SU-DHL-6 (cell line): ENCODE data around the gene KRT71.
"Not testable (repeated sequence)": the region's sequence is repeated elsewhere in the genome, so short reads cannot be mapped to it uniquely, and the experiment has no call there.

Source experiments
- H2AFZ ChIP-seq: fragments of 200-600 bp; sonication (generic); 2 replicates; pipeline ENCODE4 v1.6.1; 2014; ENCODE audit warnings: low read depth, mild to moderate bottlenecking, moderate library complexity, mixed read lengths, antibody characterized with exemption, low read length; ENCODE audit not compliant: severe bottlenecking
- H3F3A ChIP-seq: fragments of 200-600 bp; shearing (Covaris generic); 2 replicates; pipeline ENCODE4 v1.6.0; 2016; ENCODE audit warnings: antibody characterized with exemption, mild to moderate bottlenecking; ENCODE audit not compliant: insufficient read depth
- H3K27ac ChIP-seq: fragments of 200-600 bp; sonication (generic); 2 replicates; pipeline ENCODE4 v1.5.1; 2016; ENCODE audit warnings: low read depth, mild to moderate bottlenecking, low read length, moderate library complexity, mixed read lengths
- H3K27me3 ChIP-seq: fragments of 200-600 bp; sonication (generic), shearing (Covaris generic); 2 replicates; pipeline ENCODE4 v1.6.0; 2014; ENCODE audit warnings: mild to moderate bottlenecking, low read length
- H3K36me3 ChIP-seq: fragments of 200-600 bp; sonication (generic); 2 replicates; pipeline ENCODE4 v1.6.1; 2014; ENCODE audit warnings: mild to moderate bottlenecking, low read length, mixed read lengths
- H3K4me2 ChIP-seq: fragments of 300-600, 200-600 bp; shearing (Covaris generic), sonication (generic); 2 replicates; pipeline ENCODE4 v1.6.0; 2014; ENCODE audit warnings: low read length, low read depth, mild to moderate bottlenecking; ENCODE audit not compliant: poor library complexity, severe bottlenecking
- H3K4me3 ChIP-seq: fragments of 200-600 bp; sonication (generic); 2 replicates; pipeline ENCODE4 v1.5.1; 2014; ENCODE audit warnings: antibody characterized with exemption, low read length, mild to moderate bottlenecking, mixed read lengths; ENCODE audit not compliant: insufficient read depth, poor library complexity, severe bottlenecking
- H3K79me2 ChIP-seq: fragments of 200-600 bp; sonication (generic); 2 replicates; pipeline ENCODE4 v1.6.1; 2014; ENCODE audit warnings: mild to moderate bottlenecking, low read length, moderate library complexity; ENCODE audit not compliant: insufficient read depth
- H3K9ac ChIP-seq: fragments of 200-600 bp; sonication (generic); 2 replicates; pipeline ENCODE4 v1.7.0; 2014; ENCODE audit warnings: mild to moderate bottlenecking, low read length
- H3K9me2 ChIP-seq: fragments of 200-600 bp; sonication (generic); replicated peaks from 2 replicates; pipeline ENCODE4 v1.6.1; 2014; ENCODE audit warnings: low read length; ENCODE audit not compliant: insufficient read depth
- H3K9me3 ChIP-seq: fragments of 200-600 bp; sonication (generic); 2 replicates; pipeline ENCODE4 v1.6.1; 2014; ENCODE audit warnings: low read length, mixed read lengths; ENCODE audit not compliant: insufficient read depth
- H4K20me1 ChIP-seq: fragments of 200-600 bp; sonication (generic); 2 replicates; pipeline ENCODE4 v1.6.1; 2014; ENCODE audit warnings: low read depth, mild to moderate bottlenecking, antibody characterized with exemption, low read length, moderate library complexity, mixed read lengths
- EZH2phosphoT487 ChIP-seq: fragments of 200-600 bp; sonication (generic), shearing (Covaris generic); conservative IDR thresholded peaks from 2 replicates; pipeline ENCODE4 v1.6.1; 2018; ENCODE audit warnings: mild to moderate bottlenecking, antibody characterized with exemption, low read length, moderate library complexity, mixed read lengths
- TF ChIP-seq, protein P1 (sequence below): fragments of 200-600 bp; sonication (generic); IDR thresholded peaks from one replicate; pipeline ENCODE4 v1.5.1; 2017; ENCODE audit warnings: antibody characterized with exemption, mild to moderate bottlenecking, low read length, moderate library complexity; ENCODE audit not compliant: insufficient read depth, poor library complexity, severe bottlenecking

KRT71 gene

GRCh38 chr12:52502877-52503276, 50.1 kb downstream of the KRT71 start:
- Histone ChIP-seq H3K4me2 (no peak overlapping the region), H3K9me2 (no peaks in the 10 kb centered on the region), H3K9ac (no peak overlapping the region), H4K20me1 (no peaks in the 10 kb centered on the region), H3K27me3 (no peaks in the 10 kb centered on the region), H3K79me2 (no peaks in the 10 kb centered on the region), H3F3A (no peaks in the 10 kb centered on the region), H3K4me3 (no peak overlapping the region), H3K36me3 (no peaks in the 10 kb centered on the region), H2AFZ (no peak overlapping the region), H3K27ac (no peak overlapping the region), H3K9me3 (no peaks in the 10 kb centered on the region)
- TF ChIP-seq EZH2phosphoT487: no peak
- TF ChIP-seq, protein P1, sequence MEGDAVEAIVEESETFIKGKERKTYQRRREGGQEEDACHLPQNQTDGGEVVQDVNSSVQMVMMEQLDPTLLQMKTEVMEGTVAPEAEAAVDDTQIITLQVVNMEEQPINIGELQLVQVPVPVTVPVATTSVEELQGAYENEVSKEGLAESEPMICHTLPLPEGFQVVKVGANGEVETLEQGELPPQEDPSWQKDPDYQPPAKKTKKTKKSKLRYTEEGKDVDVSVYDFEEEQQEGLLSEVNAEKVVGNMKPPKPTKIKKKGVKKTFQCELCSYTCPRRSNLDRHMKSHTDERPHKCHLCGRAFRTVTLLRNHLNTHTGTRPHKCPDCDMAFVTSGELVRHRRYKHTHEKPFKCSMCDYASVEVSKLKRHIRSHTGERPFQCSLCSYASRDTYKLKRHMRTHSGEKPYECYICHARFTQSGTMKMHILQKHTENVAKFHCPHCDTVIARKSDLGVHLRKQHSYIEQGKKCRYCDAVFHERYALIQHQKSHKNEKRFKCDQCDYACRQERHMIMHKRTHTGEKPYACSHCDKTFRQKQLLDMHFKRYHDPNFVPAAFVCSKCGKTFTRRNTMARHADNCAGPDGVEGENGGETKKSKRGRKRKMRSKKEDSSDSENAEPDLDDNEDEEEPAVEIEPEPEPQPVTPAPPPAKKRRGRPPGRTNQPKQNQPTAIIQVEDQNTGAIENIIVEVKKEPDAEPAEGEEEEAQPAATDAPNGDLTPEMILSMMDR: no peak

DNA sequence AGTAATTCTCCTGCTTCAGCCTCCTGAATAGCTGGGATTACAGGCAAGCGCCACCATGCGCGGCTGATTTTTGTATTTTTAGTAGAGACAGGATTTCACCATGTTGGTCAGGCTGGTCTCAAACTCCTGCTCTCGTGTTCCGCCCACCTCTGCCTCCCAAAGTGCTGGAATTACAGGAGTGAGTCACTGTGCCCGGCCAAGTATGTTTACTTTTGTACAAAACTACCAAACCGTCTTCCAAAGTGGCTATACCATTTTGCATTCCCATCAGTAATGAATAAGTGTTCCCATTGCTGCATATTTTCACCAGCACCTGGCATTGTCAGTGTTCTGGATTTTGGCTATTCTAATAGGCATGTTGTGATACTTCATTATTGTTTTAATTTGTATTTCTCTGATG, 51.5 kb downstream of the KRT71 start:
- Histone ChIP-seq H3K27ac (no peak overlapping the region), H3K4me3 (no peak overlapping the region), H4K20me1 (no peaks in the 10 kb centered on the region)

GRCh38 chr12:52500574-52500973, 52.4 kb downstream of the KRT71 start:
- H3F3A ChIP-seq, H3K27ac ChIP-seq, H2AFZ ChIP-seq: not testable (repeated sequence)

More for the DNA sequence above, 51.5 kb downstream of the KRT71 start:
- no peak overlapping the region for H2AFZ ChIP-seq
- H3K9ac ChIP-seq: no peak overlapping the region
- H3K4me2 ChIP-seq: no peak overlapping the region
- no peaks in the 10 kb centered on the region for H3F3A ChIP-seq
- H3K79me2 ChIP-seq: no peaks in the 10 kb centered on the region
- H3K27me3 ChIP-seq: no peaks in the 10 kb centered on the region
- H3K9me2 ChIP-seq: no peaks in the 10 kb centered on the region
- TF ChIP-seq, protein P1: no peak
- no peak for TF ChIP-seq EZH2phosphoT487
- H3K9me3 ChIP-seq: no peaks in the 10 kb centered on the region
- no peaks in the 10 kb centered on the region for H3K36me3 ChIP-seq

DNA sequence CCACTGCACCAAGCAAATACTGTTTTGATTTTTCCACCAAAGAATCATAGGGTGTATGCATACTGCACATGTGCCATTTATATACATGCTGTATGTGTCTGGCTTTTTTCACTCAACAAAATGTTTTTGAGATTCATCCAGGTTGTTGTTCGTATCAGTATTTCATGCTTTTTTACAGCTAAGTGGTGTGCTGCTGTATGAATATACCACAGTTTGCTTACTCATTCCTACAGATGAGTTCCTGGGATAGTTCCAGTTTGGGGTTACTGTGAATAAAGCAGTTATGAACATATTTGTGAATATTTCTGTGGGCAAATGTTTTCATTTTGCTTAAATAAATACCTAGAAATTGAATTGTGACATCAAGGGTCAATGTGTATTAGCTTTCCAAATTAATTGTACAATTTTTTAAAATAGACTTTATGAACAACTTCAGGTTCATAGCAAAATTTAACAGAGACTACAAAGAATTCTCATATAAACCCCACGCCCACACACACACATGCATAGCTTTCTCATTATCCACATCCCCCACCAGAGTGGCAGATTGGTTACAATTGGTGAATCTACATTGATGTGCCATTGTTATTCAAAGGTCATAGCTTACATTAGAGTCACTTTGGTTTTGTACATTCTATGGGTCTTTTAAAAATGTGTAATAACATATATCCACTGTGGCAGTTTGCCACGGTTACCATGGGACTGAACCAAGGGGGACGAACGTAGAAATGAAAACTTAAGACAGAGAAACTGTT, 53.0 kb downstream of the KRT71 start:
- H4K20me1 ChIP-seq: no peaks in the 10 kb centered on the region
- no peak for TF ChIP-seq EZH2phosphoT487
- TF ChIP-seq, protein P1: no peak
- H3K27ac ChIP-seq: no peak overlapping the region

More at GRCh38 chr12:52500574-52500973, 52.4 kb downstream of the KRT71 start:
- not testable (repeated sequence) for H4K20me1 ChIP-seq, H3K27me3 ChIP-seq, H3K36me3 ChIP-seq, H3K9ac ChIP-seq, H3K79me2 ChIP-seq, H3K9me2 ChIP-seq, H3K4me2 ChIP-seq, H3K4me3 ChIP-seq, H3K9me3 ChIP-seq

More for the DNA sequence above, 53.0 kb downstream of the KRT71 start:
- no peaks in the 10 kb centered on the region for H3K27me3 ChIP-seq
- no peak overlapping the region for H3K4me3 ChIP-seq
- no peak overlapping the region for H2AFZ ChIP-seq
- no peaks in the 10 kb centered on the region for H3F3A ChIP-seq
- no peaks in the 10 kb centered on the region for H3K9me2 ChIP-seq
- no peaks in the 10 kb centered on the region for H3K79me2 ChIP-seq
- H3K36me3 ChIP-seq: no peaks in the 10 kb centered on the region
- H3K9me3 ChIP-seq: no peaks in the 10 kb centered on the region
- no peak overlapping the region for H3K4me2 ChIP-seq
- no peak overlapping the region for H3K9ac ChIP-seq
